Osteoblast (primary cell): ENCODE results near the gene CCR5. TPM values are rescaled to one million over a fixed set of nuclear protein-coding genes. Genes with fewer than 3 reads are reported as not detected.
A peak's percentile ranks its signal among the peaks of the same experiment; 100 is the strongest.

Experiments used
- DNase-seq: peaks from one replicate; pipeline ENCODE4 v3.0.0; 2011; ENCODE audit warnings: low spot score, mixed read lengths; ENCODE audit not compliant: insufficient read length; ENCODE audit errors: missing footprints
- H2AFZ ChIP-seq: 2 replicates; pipeline ENCODE4 v1.6.0; 2011; ENCODE audit warnings: mild to moderate bottlenecking, low read length
- H3K27ac ChIP-seq: 2 replicates; pipeline ENCODE4 v1.5.1; 2011; ENCODE audit warnings: mild to moderate bottlenecking, low read depth, low read length, moderate library complexity
- H3K27me3 ChIP-seq: 2 replicates; pipeline ENCODE4 v1.6.0; 2012; ENCODE audit warnings: mild to moderate bottlenecking, control low read depth, inconsistent platforms, low read length, moderate library complexity; ENCODE audit not compliant: insufficient read depth
- H3K36me3 ChIP-seq: 2 replicates; pipeline ENCODE4 v1.5.1; 2011; ENCODE audit warnings: mild to moderate bottlenecking, low read length, control low read depth, moderate library complexity; ENCODE audit not compliant: insufficient read depth
- H3K4me1 ChIP-seq: 2 replicates; pipeline ENCODE4 v1.5.1; 2011; ENCODE audit warnings: mild to moderate bottlenecking, low read length, control low read depth, moderate library complexity; ENCODE audit not compliant: insufficient read depth
- H3K4me2 ChIP-seq: 2 replicates; pipeline ENCODE4 v1.6.0; 2011; ENCODE audit warnings: mild to moderate bottlenecking, low read length; ENCODE audit not compliant: insufficient read depth
- H3K4me3 ChIP-seq: fragments of 200-600 bp; sonication (generic); 3 replicates; pipeline ENCODE4 v1.5.1; 2012; ENCODE audit warnings: mild to moderate bottlenecking, low read length, inconsistent platforms; ENCODE audit not compliant: insufficient read depth
- H3K79me2 ChIP-seq: 2 replicates; pipeline ENCODE4 v1.6.0; 2012; ENCODE audit warnings: mild to moderate bottlenecking, low read length, control low read depth, inconsistent platforms; ENCODE audit not compliant: insufficient read depth
- H3K9me3 ChIP-seq: 2 replicates; pipeline ENCODE4 v1.5.1; 2011; ENCODE audit warnings: low read depth, low read length, control low read depth
- H4K20me1 ChIP-seq: 2 replicates; pipeline ENCODE4 v1.6.0; 2012; ENCODE audit warnings: mild to moderate bottlenecking, low read length, control low read depth; ENCODE audit not compliant: insufficient read depth
- CTCF ChIP-seq: IDR thresholded peaks from 2 replicates; pipeline ENCODE4 v1.5.1; 2011; ENCODE audit warnings: mild to moderate bottlenecking, low read depth, low read length, moderate library complexity; ENCODE audit errors: extremely low read depth
- total RNA-seq: library from RNA; depleted of rRNA; stranded (reverse); fragments of >200 nt; gene quantifications from 2 replicates; pipeline ENCODE4 v1.2.3, GENCODE V29; 2012

CCR5 gene
- total RNA-seq, 1 donor = not detected

- H3K9me3 ChIP-seq = no peaks in the 10 kb centered on the region
- no peaks in the 10 kb centered on the region for H3K36me3 ChIP-seq
- no peaks in the 10 kb centered on the region for H3K4me1 ChIP-seq
- no peaks in the 10 kb centered on the region for H4K20me1 ChIP-seq
- peaks cover 52% of the 10 kb centered on the region for H3K27me3 ChIP-seq
- DNase-seq = no peak
- H3K27ac ChIP-seq = no peak overlapping the region
- no peak overlapping the region for H2AFZ ChIP-seq
- H3K4me3 ChIP-seq = no peak overlapping the region
- H3K79me2 ChIP-seq = no peaks in the 10 kb centered on the region
- no peak overlapping the region for H3K4me2 ChIP-seq
- no peak for TF ChIP-seq CTCF
Observed at GRCh38 chr3:46354984-46355383, 15.8 kb upstream of the CCR5 start.

GRCh38 chr3:46356276-46356675, 14.5 kb upstream of the CCR5 start:
- peak; percentile 52 for DNase-seq
- Histone ChIP-seq H3K9me3 (no peaks in the 10 kb centered on the region), H3K4me2 (no peak overlapping the region), H3K36me3 (no peaks in the 10 kb centered on the region), H2AFZ (no peak overlapping the region), H3K4me1 (no peaks in the 10 kb centered on the region), H3K4me3 (no peak overlapping the region), H3K27ac (no peak overlapping the region), H4K20me1 (no peaks in the 10 kb centered on the region), H3K27me3 (peaks cover 56% of the 10 kb centered on the region), H3K79me2 (no peaks in the 10 kb centered on the region)
- no peak for TF ChIP-seq CTCF

GRCh38 chr3:46356909-46357308, 13.8 kb upstream of the CCR5 start:
- H3K27me3 ChIP-seq = peaks cover 56% of the 10 kb centered on the region
- no peak for TF ChIP-seq CTCF
- no peaks in the 10 kb centered on the region for H3K79me2 ChIP-seq
- H2AFZ ChIP-seq = no peak overlapping the region
- DNase-seq = no peak
- H3K4me3 ChIP-seq = no peak overlapping the region
- H3K27ac ChIP-seq = no peak overlapping the region
- H3K9me3 ChIP-seq = no peaks in the 10 kb centered on the region
- H3K36me3 ChIP-seq = no peaks in the 10 kb centered on the region
- no peak overlapping the region for H3K4me2 ChIP-seq
- H4K20me1 ChIP-seq = no peaks in the 10 kb centered on the region
- H3K4me1 ChIP-seq = no peaks in the 10 kb centered on the region

- Histone ChIP-seq H3K4me1 (no peaks in the 10 kb centered on the region), H3K27me3 (peaks cover 52% of the 10 kb centered on the region), H3K36me3 (no peaks in the 10 kb centered on the region), H3K79me2 (no peaks in the 10 kb centered on the region), H2AFZ (no peak overlapping the region), H3K9me3 (no peaks in the 10 kb centered on the region), H3K4me2 (no peak overlapping the region), H4K20me1 (no peaks in the 10 kb centered on the region), H3K4me3 (no peak overlapping the region), H3K27ac (no peak overlapping the region)
- no peak for TF ChIP-seq CTCF
- DNase-seq = no peak
Observed at GRCh38 chr3:46358466-46358865, 12.3 kb upstream of the CCR5 start.
